OCI-LY3 (cell line): Measurements from ENCODE around the gene SPAG5.

Experiments used
- H2AFZ ChIP-seq: fragments of 200-600, 300-600 bp; shearing (Covaris generic); 2 replicates; pipeline ENCODE4 v1.6.0; 2014; ENCODE audit warnings: antibody characterized with exemption, low read depth, low read length
- H3K27ac ChIP-seq: fragments of 200-600, 300-600 bp; sonication (generic); 2 replicates; pipeline ENCODE4 v1.5.1; 2014; ENCODE audit warnings: mild to moderate bottlenecking, low read length, moderate library complexity, mixed read lengths
- H3K27me3 ChIP-seq: fragments of 200-600, 300-600 bp; sonication (generic); 2 replicates; pipeline ENCODE4 v1.6.1; 2014; ENCODE audit warnings: low read depth, low read length, mixed read lengths
- H3K36me3 ChIP-seq: fragments of 200-600, 300-600 bp; sonication (generic); replicated peaks from 2 replicates; pipeline ENCODE3; 2014; ENCODE audit warnings: low read depth, low read length, mixed read lengths
- H3K4me1 ChIP-seq: fragments of 300-600, 200-600 bp; sonication (generic); 2 replicates; pipeline ENCODE4 v1.6.1; 2014; ENCODE audit warnings: low read length, mixed read lengths
- H3K4me2 ChIP-seq: fragments of 200-600, 300-600 bp; sonication (generic); 2 replicates; pipeline ENCODE4 v1.6.1; 2014; ENCODE audit warnings: low read length, mixed read lengths
- H3K4me3 ChIP-seq: fragments of 300-600, 200-600 bp; sonication (generic); 2 replicates; pipeline ENCODE4 v1.5.1; 2014; ENCODE audit warnings: antibody characterized with exemption, mild to moderate bottlenecking, low read length, moderate library complexity
- H3K79me2 ChIP-seq: fragments of 300-600, 200-600 bp; shearing (Covaris generic); 2 replicates; pipeline ENCODE4 v1.6.1; 2014; ENCODE audit warnings: mild to moderate bottlenecking, low read length, mixed read lengths
- H3K9ac ChIP-seq: fragments of 300-600, 200-600 bp; shearing (Covaris generic); 2 replicates; pipeline ENCODE4 v1.6.0; 2014; ENCODE audit warnings: mild to moderate bottlenecking, low read length, moderate library complexity
- H3K9me3 ChIP-seq: fragments of 200-600, 300-600 bp; shearing (Covaris generic); 2 replicates; pipeline ENCODE4 v1.6.1; 2014; ENCODE audit warnings: low read length, mixed read lengths; ENCODE audit not compliant: insufficient read depth
- H4K20me1 ChIP-seq: fragments of 200-600, 300-600 bp; sonication (generic); 2 replicates; pipeline ENCODE4 v1.6.1; 2016; ENCODE audit warnings: low read length, mixed read lengths; ENCODE audit not compliant: insufficient read depth
- CTCF ChIP-seq: fragments of 200-600, 300-600 bp; sonication (generic); IDR thresholded peaks from 2 replicates; pipeline ENCODE4 v1.5.1; 2014; ENCODE audit warnings: antibody characterized with exemption, low read length, low read depth
- EZH2phosphoT487 ChIP-seq: fragments of 200-600 bp; shearing (Covaris generic); IDR thresholded peaks from 2 replicates; pipeline ENCODE4 v1.6.1; 2018; ENCODE audit warnings: antibody characterized with exemption, mixed run types, low read depth

Gene SPAG5

GRCh38 chr17:28569446-28569845 is 29.4 kb downstream of the SPAG5 start:
- Histone ChIP-seq H3K9ac (no peak overlapping the region), H3K4me3 (no peak overlapping the region), H2AFZ (no peak overlapping the region), H3K36me3 (peaks cover 28% of the 10 kb centered on the region), H3K27ac (no peak overlapping the region), H3K27me3 (no peaks in the 10 kb centered on the region), H3K79me2 (peaks cover 33% of the 10 kb centered on the region), H3K4me1 (peaks cover 36% of the 10 kb centered on the region), H3K9me3 (no peaks in the 10 kb centered on the region), H4K20me1 (peaks cover 5% of the 10 kb centered on the region), H3K4me2 (peak overlapping the region; percentile 89; the same call in 1 of the 2 replicates)
- TF ChIP-seq CTCF: no peak
- no peak for TF ChIP-seq EZH2phosphoT487

- Histone ChIP-seq H3K9ac (no peak overlapping the region), H3K36me3 (peaks cover 20% of the 10 kb centered on the region), H3K4me1 (peaks cover 36% of the 10 kb centered on the region), H3K27ac (peak overlapping the region; percentile 41), H3K9me3 (no peaks in the 10 kb centered on the region), H4K20me1 (peaks cover 5% of the 10 kb centered on the region), H3K4me3 (peak overlapping the region; percentile 52), H3K27me3 (no peaks in the 10 kb centered on the region), H3K79me2 (peaks cover 33% of the 10 kb centered on the region), H3K4me2 (peak overlapping the region; percentile 71), H2AFZ (no peak overlapping the region)
- TF ChIP-seq EZH2phosphoT487 (no peak), CTCF (no peak)
Measured at GRCh38 chr17:28567604-28568003, 31.2 kb downstream of the SPAG5 start.

GRCh38 chr17:28563475-28563874 is 35.4 kb downstream of the SPAG5 start:
- Histone ChIP-seq H3K4me1 (peaks cover 24% of the 10 kb centered on the region), H2AFZ (no peak overlapping the region), H3K36me3 (peaks cover 34% of the 10 kb centered on the region)

GRCh38 chr17:28555022-28555421 is 43.8 kb downstream of the SPAG5 start:
- Histone ChIP-seq H3K36me3 (peaks cover 67% of the 10 kb centered on the region), H3K9me3 (no peaks in the 10 kb centered on the region), H3K9ac (no peak overlapping the region), H3K27me3 (no peaks in the 10 kb centered on the region), H4K20me1 (0 out of 2 replicates have a peak, but pooled peaks cover 3% of the 10 kb centered on the region), H3K27ac (no peak overlapping the region), H2AFZ (no peak overlapping the region), H3K79me2 (peaks cover 24% of the 10 kb centered on the region), H3K4me1 (peaks cover 41% of the 10 kb centered on the region), H3K4me2 (no peak overlapping the region), H3K4me3 (no peak overlapping the region)
- TF ChIP-seq EZH2phosphoT487 (no peak), CTCF (no peak)

More at GRCh38 chr17:28563475-28563874, 35.4 kb downstream of the SPAG5 start:
- no peaks in the 10 kb centered on the region for H3K9me3 ChIP-seq
- peaks cover 7% of the 10 kb centered on the region for H4K20me1 ChIP-seq
- no peaks in the 10 kb centered on the region for H3K27me3 ChIP-seq
- H3K9ac ChIP-seq: no peak overlapping the region
- peaks cover 21% of the 10 kb centered on the region for H3K79me2 ChIP-seq
- no peak overlapping the region for H3K4me3 ChIP-seq
- no peak for TF ChIP-seq EZH2phosphoT487
- TF ChIP-seq CTCF: no peak
- H3K4me2 ChIP-seq: no peak overlapping the region
- H3K27ac ChIP-seq: no peak overlapping the region
